ENCODE data around the gene AMACR. TPM values are rescaled to one million over a fixed set of nuclear protein-coding genes. Genes with fewer than 3 reads are reported as not detected.
"Not testable (repeated sequence)": the region's sequence is repeated elsewhere in the genome, so short reads cannot be mapped to it uniquely, and the experiment has no call there.

AMACR gene
- total RNA-seq, 2 donors from 2014 or later: 5.4 to 6.6 TPM

DNA sequence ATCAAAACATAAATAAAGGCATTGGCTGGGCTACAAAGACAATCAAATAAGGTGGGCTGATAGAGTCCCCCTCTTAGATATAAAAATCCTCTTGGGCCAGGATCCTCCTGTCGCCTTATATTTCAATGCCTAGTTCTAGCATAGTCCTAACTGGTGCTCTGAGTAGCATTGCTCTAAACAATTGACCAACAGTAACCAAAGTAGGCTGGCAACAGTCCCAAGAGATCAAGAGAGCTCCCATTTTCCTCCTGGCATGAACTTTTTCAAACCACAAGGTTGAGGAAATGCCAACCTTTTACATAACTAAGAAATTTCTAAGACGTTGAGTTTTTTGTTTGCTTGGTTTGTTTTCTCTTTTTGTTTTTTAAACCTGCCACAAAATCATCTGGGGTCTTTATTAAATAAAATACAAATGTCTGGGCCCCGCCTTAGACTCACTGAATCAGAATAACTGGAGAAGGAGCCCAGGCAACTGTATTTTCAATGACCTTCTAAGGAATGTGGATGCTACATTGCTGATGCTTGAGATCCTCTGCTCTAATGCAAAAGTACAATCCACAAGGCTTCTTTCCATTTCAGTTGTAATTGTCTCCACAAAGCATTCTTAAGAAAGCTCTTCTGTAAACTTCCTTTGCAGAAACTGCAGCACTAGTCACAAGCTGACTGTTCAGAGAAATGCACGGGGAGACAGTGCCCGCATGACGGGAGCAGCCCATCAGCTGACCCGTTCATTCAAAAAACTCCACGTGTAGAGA lies 26.3 kb downstream of the AMACR start:
- Mint-ChIP-seq H3K9me3 (no peaks in the 10 kb centered on the region), H3K4me3 (no peak overlapping the region), H3K36me3 (ENCODE audit: low read depth) (no peaks in the 10 kb centered on the region), H3K4me1 (no peaks in the 10 kb centered on the region), H3K27ac (no peak overlapping the region), H3K27me3 (no peaks in the 10 kb centered on the region)
- ATAC-seq (replicated peaks): no peak

- no peaks in the 10 kb centered on the region for H3K9me3 Mint-ChIP-seq
Measured at GRCh38 chr5:33980030-33980429, 27.8 kb downstream of the AMACR start.

GRCh38 chr5:33978306-33978705 lies 29.5 kb downstream of the AMACR start:
- no peak overlapping the region for H3K4me3 Mint-ChIP-seq
- H3K9me3 Mint-ChIP-seq: no peaks in the 10 kb centered on the region
- peaks cover 6% of the 10 kb centered on the region for H3K27me3 Mint-ChIP-seq
- H3K4me1 Mint-ChIP-seq: peaks cover 3% of the 10 kb centered on the region
- no peak overlapping the region for H3K27ac Mint-ChIP-seq
- ATAC-seq (replicated peaks): no peak
- H3K36me3 Mint-ChIP-seq (ENCODE audit: low read depth): no peaks in the 10 kb centered on the region

More at GRCh38 chr5:33980030-33980429, 27.8 kb downstream of the AMACR start:
- no peak for ATAC-seq (replicated peaks)
- Mint-ChIP-seq H3K27me3 (no peaks in the 10 kb centered on the region), H3K27ac (no peak overlapping the region), H3K36me3 (ENCODE audit: low read depth) (no peaks in the 10 kb centered on the region), H3K4me3 (no peak overlapping the region), H3K4me1 (no peaks in the 10 kb centered on the region)

DNA sequence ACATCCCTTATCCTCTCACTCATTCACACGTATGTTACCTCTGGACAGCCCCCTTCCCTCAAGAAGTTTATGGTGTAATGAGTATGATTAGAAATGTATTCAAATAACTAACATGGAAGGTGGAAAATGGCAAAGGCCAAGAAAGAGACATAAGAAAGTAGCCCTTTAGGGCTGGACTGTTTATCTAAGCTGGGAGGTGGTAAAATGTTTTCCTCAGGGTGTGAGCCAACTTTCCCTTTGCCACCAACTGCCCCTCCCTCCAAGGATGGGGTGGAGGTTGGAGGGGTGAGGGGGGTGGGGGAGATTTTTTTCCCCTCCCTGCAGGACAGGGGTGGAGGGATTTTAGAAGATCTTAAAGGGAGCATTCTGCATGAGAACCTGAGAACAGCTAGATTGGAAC lies 31.5 kb downstream of the AMACR start:
- no peaks in the 10 kb centered on the region for H3K9me3 Mint-ChIP-seq
- peaks cover 6% of the 10 kb centered on the region for H3K27me3 Mint-ChIP-seq
- no peak overlapping the region for H3K27ac Mint-ChIP-seq
- ATAC-seq (replicated peaks): no peak
- no peak overlapping the region for H3K4me3 Mint-ChIP-seq
- peaks cover 4% of the 10 kb centered on the region for H3K4me1 Mint-ChIP-seq
- H3K36me3 Mint-ChIP-seq (ENCODE audit: low read depth): no peaks in the 10 kb centered on the region

- no peak overlapping the region for H3K4me3 Mint-ChIP-seq
- peaks cover 4% of the 10 kb centered on the region for H3K4me1 Mint-ChIP-seq
Measured at GRCh38 chr5:33975852-33976251, 32.0 kb downstream of the AMACR start.

GRCh38 chr5:33973271-33973670 lies 34.6 kb downstream of the AMACR start:
- Mint-ChIP-seq H3K27ac (no peak overlapping the region), H3K4me3 (no peak overlapping the region), H3K27me3 (peaks cover 6% of the 10 kb centered on the region), H3K4me1 (peaks cover 4% of the 10 kb centered on the region), H3K36me3 (ENCODE audit: low read depth) (no peaks in the 10 kb centered on the region), H3K9me3 (no peaks in the 10 kb centered on the region)
- ATAC-seq (replicated peaks): peak; percentile 78

More at GRCh38 chr5:33975852-33976251, 32.0 kb downstream of the AMACR start:
- no peak for ATAC-seq (replicated peaks)
- Mint-ChIP-seq H3K27me3 (peaks cover 6% of the 10 kb centered on the region), H3K9me3 (no peaks in the 10 kb centered on the region), H3K27ac (no peak overlapping the region), H3K36me3 (ENCODE audit: low read depth) (no peaks in the 10 kb centered on the region)

- no peaks in the 10 kb centered on the region for H3K9me3 Mint-ChIP-seq
- no peak overlapping the region for H3K4me3 Mint-ChIP-seq
- H3K4me1 Mint-ChIP-seq: peaks cover 4% of the 10 kb centered on the region
- peak; percentile 49 for ATAC-seq (replicated peaks)
- H3K27ac Mint-ChIP-seq: no peak overlapping the region
- H3K36me3 Mint-ChIP-seq (ENCODE audit: low read depth): no peaks in the 10 kb centered on the region
- H3K27me3 Mint-ChIP-seq: peaks cover 4% of the 10 kb centered on the region
Measured at GRCh38 chr5:33969572-33970452, 38.0 kb downstream of the AMACR start.

GRCh38 chr5:33968211-33969005 lies 39.4 kb downstream of the AMACR start:
- H3K4me1 Mint-ChIP-seq: peaks cover 2% of the 10 kb centered on the region
- no peaks in the 10 kb centered on the region for H3K9me3 Mint-ChIP-seq
- ATAC-seq (replicated peaks): no peak
- no peak overlapping the region for H3K27ac Mint-ChIP-seq
- no peaks in the 10 kb centered on the region for H3K36me3 Mint-ChIP-seq (ENCODE audit: low read depth)
- no peaks in the 10 kb centered on the region for H3K27me3 Mint-ChIP-seq
- H3K4me3 Mint-ChIP-seq: no peak overlapping the region

DNA sequence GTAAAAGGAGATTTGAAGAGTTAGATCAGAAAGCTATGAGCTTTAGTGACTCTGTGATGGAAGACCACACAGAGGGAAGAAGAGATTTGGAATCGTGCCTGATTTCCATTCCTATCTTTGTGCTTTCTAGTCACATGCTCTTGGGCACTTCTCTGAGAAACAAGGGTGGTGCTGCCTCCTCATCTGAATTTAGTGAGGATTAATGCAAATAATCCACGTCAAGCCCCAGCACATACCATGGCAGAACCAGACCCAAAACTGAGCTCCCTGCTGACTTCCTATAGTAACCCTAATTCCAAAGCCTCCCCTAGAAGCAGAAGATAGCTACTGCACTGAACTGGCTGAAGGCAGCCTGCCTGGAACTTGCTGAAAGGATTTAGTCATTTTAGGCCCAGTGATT lies 41.0 kb downstream of the AMACR start:
- H3K4me3 Mint-ChIP-seq: no peak overlapping the region
- H3K36me3 Mint-ChIP-seq (ENCODE audit: low read depth): no peaks in the 10 kb centered on the region
- H3K27me3 Mint-ChIP-seq: peaks cover 3% of the 10 kb centered on the region
- no peak for ATAC-seq (replicated peaks)
- H3K9me3 Mint-ChIP-seq: no peaks in the 10 kb centered on the region
- H3K4me1 Mint-ChIP-seq: no peaks in the 10 kb centered on the region
- H3K27ac Mint-ChIP-seq: no peak overlapping the region

GRCh38 chr5:33964132-33964700 lies 43.6 kb downstream of the AMACR start:
- Mint-ChIP-seq H3K36me3 (ENCODE audit: low read depth) (no peaks in the 10 kb centered on the region), H3K9me3 (no peaks in the 10 kb centered on the region), H3K27me3 (peaks cover 8% of the 10 kb centered on the region), H3K4me3 (no peak overlapping the region), H3K27ac (peak overlapping the region; percentile 51), H3K4me1 (no peaks in the 10 kb centered on the region)
- peak; percentile 40 for ATAC-seq (replicated peaks)

DNA sequence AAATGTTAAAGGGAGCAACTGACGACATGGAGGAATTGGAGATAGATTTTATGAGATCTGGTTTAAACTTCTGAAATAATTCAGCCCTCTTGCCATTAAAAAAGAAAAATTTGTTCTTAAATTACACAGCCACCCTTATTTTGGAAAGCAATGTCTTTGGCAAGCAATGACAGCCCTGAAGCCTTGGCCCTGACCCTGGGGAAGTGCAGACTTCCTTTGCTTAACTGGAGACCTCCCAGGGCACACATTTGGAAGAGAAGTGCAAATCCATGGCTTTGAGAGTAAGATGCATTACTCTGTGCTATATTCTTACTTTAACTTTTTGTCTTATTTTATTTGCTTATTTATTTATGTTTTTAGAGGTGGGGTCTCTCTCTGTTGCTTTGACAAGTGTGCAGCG lies 49.7 kb downstream of the AMACR start:
- Mint-ChIP-seq H3K36me3 (ENCODE audit: low read depth) (no peaks in the 10 kb centered on the region), H3K27me3 (peaks cover 22% of the 10 kb centered on the region), H3K4me3 (no peak overlapping the region), H3K4me1 (no peaks in the 10 kb centered on the region), H3K9me3 (no peaks in the 10 kb centered on the region), H3K27ac (no peak overlapping the region)
- ATAC-seq (replicated peaks): no peak

- Mint-ChIP-seq H3K9me3 (no peaks in the 10 kb centered on the region), H3K27me3 (peaks cover 22% of the 10 kb centered on the region), H3K4me1 (no peaks in the 10 kb centered on the region), H3K27ac (no peak overlapping the region), H3K36me3 (ENCODE audit: low read depth) (no peaks in the 10 kb centered on the region), H3K4me3 (no peak overlapping the region)
- ATAC-seq (replicated peaks): no peak
Measured at GRCh38 chr5:33957577-33958150, 50.2 kb downstream of the AMACR start.

DNA sequence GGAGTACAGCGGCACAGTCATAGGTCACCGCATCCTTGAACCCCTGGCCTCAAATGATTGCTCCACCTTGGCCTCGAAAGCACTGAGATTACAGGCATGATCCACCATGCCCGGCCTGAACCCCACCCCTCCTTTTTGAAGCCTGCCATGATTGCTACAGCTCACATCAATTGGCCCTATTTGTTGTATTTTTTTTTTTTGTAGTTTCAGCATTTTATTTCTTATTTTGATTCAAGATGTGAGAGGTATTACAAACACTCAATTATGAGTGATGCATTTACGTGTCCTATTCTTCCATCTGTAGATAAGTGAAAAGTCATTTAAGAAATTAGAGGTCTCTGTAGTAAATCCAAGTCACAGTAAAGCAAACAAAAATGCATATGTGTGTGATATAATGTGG lies 55.7 kb downstream of the AMACR start:
- ATAC-seq (replicated peaks); H3K4me3 Mint-ChIP-seq; H3K27me3 Mint-ChIP-seq; H3K4me1 Mint-ChIP-seq; H3K27ac Mint-ChIP-seq; H3K9me3 Mint-ChIP-seq; H3K36me3 Mint-ChIP-seq (ENCODE audit: low read depth): not testable (repeated sequence)

All from activated T-helper 17 cell treated with anti-CD3 and anti-CD28 coated beads, Interleukin-2, amount 50 U/mL, for 72 hours (primary cell).